ENCODE results near the gene SPOCK1. TPM values are rescaled to one million over a fixed set of nuclear protein-coding genes. Genes with fewer than 3 reads are reported as not detected.
A peak's percentile ranks its signal among the peaks of the same experiment; 100 is the strongest.

The SPOCK1 gene
- total and polyA plus RNA-seq, 9 of the 15 experiments (the other 6 are each of a cell fraction or from before 2014, with no cell fraction given): 0.01 to 0.35 (median 0.04) TPM; not detected in 6

GRCh38 chr5:137075163-137075970, 423.8 kb downstream of the SPOCK1 start (continued):
- TF ChIP-seq HES1 (IDR thresholded peaks at IDR 0.05; ENCODE audit: low read depth) (no peak), ZBTB1 (CRISPR knock-in tag; IDR thresholded peaks at IDR 0.05; ENCODE audit: borderline replicate concordance, low read depth) (no peak), HMGXB4 (CRISPR knock-in tag; IDR thresholded peaks at IDR 0.05) (no peak), RFX7 (CRISPR knock-in tag; IDR thresholded peaks at IDR 0.05) (no peak), ETV6 (IDR thresholded peaks at IDR 0.05; ENCODE audit: borderline replicate concordance in 1 of 2, low read depth in 2 of 2, low read length in 1 of 2) (no peak), ETV6 (CRISPR knock-in tag; IDR thresholded peaks at IDR 0.05; ENCODE audit: borderline replicate concordance) (no peak), RBM15 (IDR thresholded peaks at IDR 0.05; ENCODE audit: insufficient read depth, low read length) (no peak), SMC3 (conservative IDR thresholded peaks at IDR 0.05; ENCODE audit: insufficient read depth, low read depth, low read length) (peak; percentile 51), ELF1 (tag; IDR thresholded peaks at IDR 0.05) (no peak), MAZ (CRISPR knock-in tag; conservative IDR thresholded peaks at IDR 0.05 in 1 of 2, IDR thresholded peaks at IDR 0.05 in 1 of 2) (peak in 1 of 2 experiments; percentile 56; a peak in 1 of 4 replicates), XRCC5 (IDR thresholded peaks at IDR 0.05; ENCODE audit: low read depth, low read length) (peak; percentile 80; the same call in 1 of the 2 replicates), SUPT5H (IDR thresholded peaks at IDR 0.05) (no peak), ERF (CRISPR knock-in tag; IDR thresholded peaks at IDR 0.05) (no peak), ZC3H4 (CRISPR knock-in tag; IDR thresholded peaks at IDR 0.05; ENCODE audit: borderline replicate concordance) (no peak), RAD21 (CRISPR knock-in tag; conservative IDR thresholded peaks at IDR 0.05 in 1 of 2, IDR thresholded peaks at IDR 0.05 in 1 of 2) (peak in 1 of 2 experiments; percentile 50; a peak in 2 of 4 replicates), ZNF609 (CRISPR knock-in tag; IDR thresholded peaks at IDR 0.05; ENCODE audit: borderline replicate concordance) (no peak), PKNOX1 (IDR thresholded peaks at IDR 0.05) (peak; percentile 50; the same call in 1 of the 2 replicates)
